Right forelimb (tissue), 1 donor: ENCODE measurements around the gene TADA2B.

Source experiments
- DNase-seq: peaks from one replicate; pipeline ENCODE4 v3.0.0-alpha.2; 2018

The TADA2B gene

GRCh38 chr4:7041801-7042502, 1.2 kb upstream of the TADA2B start:
- DNase-seq: no peak

- DNase-seq: peak; percentile 99
Measured at GRCh38 chr4:7042503-7043283, 479 bp upstream of the TADA2B start.

DNA sequence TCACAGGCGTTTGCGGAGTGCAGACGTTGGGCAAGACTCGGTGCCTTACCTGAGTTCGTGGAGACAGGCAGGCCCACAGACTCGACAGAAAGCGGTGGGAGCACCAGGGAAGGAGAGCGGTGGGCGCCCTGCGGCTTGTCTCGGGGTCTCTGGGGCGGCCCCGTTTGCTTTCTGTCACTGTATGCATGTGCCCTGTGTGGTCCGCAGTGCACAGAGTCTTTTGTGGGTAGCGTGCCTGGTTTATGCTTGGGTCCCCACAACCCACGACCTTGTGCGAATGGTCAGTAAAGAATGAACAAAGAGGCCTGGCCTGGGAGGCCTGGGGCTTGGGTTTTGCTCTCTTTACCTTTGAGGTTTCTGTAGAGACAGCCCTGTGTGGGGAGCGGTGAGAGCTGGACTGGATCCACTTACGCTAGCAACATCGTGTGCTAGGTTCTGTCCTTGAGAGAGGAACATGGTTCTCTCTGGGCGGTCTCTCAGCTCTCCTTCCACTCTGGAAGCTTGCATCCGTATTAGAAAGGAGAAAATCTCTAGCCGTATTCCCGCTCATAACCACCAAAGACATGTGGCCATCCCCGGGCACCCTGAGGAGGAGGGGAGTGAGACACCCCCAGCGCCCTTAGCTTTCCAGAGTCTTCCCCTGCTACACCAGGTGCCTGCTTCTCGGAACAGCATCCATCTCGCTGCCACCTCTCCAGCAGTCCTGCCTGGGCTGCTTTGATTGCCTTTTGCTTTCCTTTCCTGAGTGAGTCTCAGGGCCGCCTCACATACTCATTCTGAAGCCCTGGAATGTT, 1.2 kb downstream of the TADA2B start:
- DNase-seq: no peak

DNA sequence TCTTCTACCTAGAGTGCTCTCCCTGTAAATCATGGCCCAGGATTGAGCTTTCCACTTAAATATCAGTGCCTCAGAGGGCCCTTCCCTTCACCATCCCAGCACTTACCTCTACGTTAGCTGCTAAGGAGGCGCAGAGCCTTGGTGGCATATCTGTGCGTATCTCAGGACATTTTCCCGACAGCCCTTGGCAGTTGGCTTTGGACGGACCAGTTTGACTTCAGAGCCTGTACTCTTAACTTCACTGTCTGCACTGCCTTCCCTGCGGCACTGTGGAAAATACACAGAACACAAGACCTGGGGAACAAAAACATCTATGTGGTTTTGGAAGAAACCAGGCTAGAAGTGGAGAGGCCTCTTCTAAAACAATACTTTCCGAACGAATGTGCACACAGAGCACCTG, 2.4 kb downstream of the TADA2B start:
- DNase-seq: no peak

GRCh38 chr4:7045961-7046921, 3.1 kb downstream of the TADA2B start:
- no peak for DNase-seq

DNA sequence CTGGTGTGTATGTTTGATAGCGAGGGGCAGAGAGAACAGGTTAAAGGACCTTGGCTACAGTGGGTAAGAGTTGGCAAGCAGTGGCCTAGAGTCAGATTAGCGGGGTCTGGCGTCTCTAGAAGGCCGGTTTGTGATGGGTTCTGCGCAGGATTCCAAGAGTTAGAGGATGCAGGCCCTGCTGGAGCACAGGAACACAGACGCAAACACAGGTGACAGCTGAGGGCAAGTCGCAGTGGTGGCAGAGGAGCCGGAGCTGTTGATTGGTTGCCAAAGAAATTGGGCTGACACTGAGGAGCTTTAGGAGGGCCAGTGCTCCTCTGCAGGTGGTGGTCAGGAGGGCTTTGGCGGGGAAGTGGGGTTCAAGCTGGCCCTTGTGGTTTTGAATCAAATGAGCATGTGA, 3.8 kb downstream of the TADA2B start:
- no peak for DNase-seq

GRCh38 chr4:7048642-7049041, 5.5 kb downstream of the TADA2B start:
- DNase-seq: no peak

GRCh38 chr4:7049295-7049694, 6.1 kb downstream of the TADA2B start:
- no peak for DNase-seq

DNA sequence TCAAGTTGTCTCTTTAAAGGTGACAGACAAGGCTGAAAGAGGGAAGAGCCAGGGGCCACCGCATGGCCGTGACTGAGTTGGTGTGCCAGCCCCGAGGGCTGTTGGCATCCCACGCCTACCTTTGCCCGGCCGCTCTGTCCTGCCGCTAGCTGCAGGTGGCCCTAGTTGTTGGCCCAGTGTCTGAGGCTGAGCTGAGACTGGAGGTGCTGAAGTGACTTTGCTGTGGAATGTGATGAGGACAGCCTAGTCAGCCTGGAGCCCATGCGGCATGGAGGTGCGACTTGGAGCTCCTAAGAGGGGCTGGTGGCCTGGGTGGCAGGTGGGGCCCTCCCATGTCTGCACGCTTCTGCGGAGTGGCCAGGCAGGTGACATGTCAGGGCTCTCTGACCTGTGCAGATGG, 6.6 kb downstream of the TADA2B start:
- DNase-seq: no peak

GRCh38 chr4:7050481-7051143, 7.4 kb downstream of the TADA2B start:
- DNase-seq: no peak

- DNase-seq: no peak
Measured at GRCh38 chr4:7051144-7051495, 7.9 kb downstream of the TADA2B start.

DNA sequence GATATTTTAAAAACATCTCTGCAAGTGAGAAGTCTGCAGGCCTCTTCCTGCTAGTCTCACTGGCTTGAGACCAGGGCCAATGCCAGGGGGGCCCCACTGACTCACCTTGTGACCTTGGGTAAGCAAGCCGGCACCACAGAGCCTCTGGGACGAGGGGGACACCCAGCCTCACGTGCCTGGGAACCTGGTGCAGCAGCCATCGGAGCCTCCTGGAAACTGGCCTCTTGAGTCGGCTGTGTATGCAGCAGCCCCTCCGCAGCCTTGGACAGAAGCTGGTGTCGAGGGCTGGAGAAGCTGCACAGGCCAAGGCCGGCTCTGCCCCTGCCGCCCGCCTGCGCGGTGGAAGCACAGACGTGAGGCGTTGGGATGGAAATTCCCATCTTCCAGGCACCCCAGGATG, 8.7 kb downstream of the TADA2B start:
- no peak for DNase-seq

- no peak for DNase-seq
Measured at GRCh38 chr4:7052313-7052712, 9.1 kb downstream of the TADA2B start.

DNA sequence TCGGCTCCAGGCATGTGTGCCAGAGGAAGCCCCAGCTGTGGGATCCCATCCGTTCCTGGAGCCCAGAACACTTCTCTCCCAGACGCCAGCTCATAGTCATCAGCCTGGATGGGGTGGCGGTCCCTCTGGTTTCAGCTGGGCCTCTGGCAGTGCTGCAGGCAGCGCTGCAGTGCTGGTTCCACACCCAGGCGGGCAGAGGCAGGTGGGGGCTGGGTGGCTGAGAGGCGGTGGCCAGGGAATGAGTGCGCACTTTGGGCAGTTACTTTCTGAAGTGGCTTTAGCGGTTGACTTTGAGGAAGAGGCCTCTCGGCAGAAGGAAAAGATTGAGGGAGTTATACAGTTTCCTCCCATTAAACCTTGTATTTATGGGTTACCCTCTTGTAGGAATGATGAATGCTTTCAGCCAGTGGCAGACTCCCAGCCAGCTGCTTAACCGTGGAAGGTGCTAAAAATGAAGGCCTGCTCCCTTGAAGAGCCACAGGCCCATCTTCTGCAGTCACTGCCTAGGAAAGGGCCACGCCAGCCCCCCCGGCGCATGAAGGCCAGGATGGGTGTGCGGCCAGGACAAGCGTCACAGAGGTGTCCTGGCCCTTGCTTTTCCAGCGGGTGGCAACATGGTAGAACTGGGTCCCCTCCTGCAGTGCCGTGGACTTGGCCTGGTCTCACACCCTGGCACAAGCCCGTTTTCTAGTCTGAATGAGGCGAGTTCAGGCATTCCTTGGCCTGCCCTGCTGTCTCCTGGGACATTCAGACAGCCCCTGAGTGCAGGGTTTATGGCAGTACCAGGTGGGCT, 9.9 kb downstream of the TADA2B start:
- DNase-seq: no peak

DNA sequence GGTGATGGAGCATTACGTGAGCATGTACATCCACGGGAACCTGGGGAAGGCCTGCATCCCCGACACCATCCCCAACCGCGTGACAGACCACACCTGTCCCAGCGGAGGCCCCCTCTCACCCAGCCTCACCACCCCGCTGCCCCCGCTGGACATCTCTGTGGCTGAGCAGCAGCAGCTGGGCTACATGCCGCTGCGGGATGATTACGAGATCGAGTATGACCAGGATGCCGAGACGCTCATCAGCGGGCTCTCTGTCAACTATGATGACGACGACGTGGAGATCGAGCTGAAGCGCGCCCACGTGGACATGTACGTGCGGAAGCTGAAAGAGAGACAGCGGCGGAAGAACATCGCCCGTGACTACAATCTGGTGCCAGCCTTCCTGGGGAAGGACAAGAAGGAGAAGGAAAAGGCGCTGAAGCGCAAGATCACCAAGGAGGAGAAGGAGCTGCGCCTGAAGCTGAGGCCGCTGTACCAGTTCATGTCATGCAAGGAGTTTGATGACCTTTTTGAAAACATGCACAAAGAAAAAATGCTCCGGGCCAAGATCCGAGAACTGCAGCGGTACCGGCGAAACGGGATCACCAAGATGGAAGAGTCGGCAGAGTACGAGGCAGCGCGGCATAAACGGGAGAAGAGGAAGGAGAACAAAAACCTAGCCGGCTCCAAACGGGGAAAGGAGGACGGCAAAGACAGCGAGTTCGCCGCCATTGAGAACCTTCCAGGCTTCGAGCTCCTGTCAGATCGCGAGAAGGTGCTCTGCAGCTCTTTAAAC, 11.1 kb downstream of the TADA2B start:
- no peak for DNase-seq

DNA sequence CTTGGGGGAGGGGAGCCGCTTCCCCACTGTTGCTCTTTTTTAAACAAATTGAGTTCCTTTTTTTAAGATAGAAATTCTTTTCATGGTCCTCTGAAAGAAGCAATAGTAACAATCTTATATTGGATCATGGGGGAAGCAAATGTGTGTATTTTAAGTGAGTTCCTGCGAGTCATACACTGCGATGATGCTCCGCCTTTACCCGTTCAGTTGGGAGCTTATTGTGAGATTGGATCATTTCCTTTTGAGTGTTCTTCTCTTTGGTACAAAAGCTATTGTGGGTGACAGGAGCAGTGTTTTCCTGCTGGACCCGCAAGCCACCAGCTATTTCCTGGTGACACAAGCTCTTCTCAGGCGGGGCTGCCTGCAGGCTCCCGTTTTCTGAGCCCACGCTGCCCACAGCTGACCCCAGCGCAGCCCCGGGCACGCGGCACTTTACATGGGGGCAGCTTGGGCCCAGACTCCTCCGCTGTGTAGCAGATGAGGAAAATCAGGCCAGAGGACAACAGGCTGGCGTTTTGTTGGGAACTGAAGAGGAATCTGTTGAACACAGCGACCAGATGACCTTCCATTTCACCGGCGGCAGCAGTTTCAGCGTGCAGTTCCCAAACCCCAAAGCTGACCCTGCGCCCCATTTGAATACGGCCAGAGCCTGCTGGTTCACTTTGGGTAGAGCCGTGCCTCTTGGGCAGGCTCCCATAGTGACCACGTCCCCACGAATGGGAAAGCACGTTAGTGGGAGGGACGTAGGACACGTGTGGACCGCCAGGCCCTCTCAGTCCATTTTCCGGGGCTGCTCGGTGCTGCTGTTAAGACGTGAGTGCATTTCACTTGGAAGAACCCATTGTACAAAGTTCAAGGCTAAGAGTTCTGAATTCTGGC, 12.2 kb downstream of the TADA2B start:
- DNase-seq: no peak

DNA sequence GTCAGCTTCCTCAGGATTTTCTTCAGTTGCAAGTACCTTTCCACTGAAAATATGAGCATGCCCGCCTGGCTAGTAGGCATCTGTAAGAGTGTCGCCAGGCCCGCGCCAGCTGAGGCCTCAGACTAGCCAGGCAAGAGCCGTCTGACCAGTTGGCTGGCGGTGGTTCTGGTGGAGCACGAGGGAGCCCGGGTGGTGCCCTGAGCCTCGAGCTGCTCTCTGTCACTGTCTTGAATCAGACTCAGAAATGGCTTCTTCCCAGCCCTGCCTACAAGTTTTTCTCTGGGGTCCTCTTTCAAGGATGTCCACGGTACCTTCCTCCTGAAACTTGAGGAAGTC, 12.8 kb downstream of the TADA2B start:
- no peak for DNase-seq

- DNase-seq: no peak
Measured at GRCh38 chr4:7058792-7059191, 15.6 kb downstream of the TADA2B start.

DNA sequence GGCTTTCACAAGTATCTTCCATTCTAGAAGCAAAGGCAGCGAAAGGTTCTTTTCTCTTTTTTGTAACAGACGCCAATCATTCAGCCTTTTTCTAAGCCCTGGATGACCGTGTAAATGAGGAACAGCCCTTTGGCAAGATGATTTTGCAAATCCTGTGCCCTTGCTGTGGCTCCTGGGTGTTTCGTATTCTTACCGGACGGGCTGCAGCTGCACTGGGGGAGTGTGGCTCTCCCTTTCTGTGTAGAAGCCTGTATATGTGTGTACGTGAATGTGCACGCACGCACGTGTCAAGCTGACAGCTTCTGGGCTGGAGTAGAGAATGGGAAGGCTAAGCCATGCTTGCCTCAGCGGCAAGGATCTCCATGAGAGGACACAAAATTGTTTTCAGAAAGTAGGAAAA, 16.5 kb downstream of the TADA2B start:
- no peak for DNase-seq
